MM.1S (cell line): ENCODE results near the gene NRGN.

Experiments
- CTCF ChIP-seq: fragments of 300-600 bp; sonication (generic); IDR thresholded peaks from 2 replicates; pipeline ENCODE4 v1.5.1; 2016; ENCODE audit warnings: antibody characterized with exemption, low read length, mixed read lengths
- EZH2 ChIP-seq: fragments of 300-600 bp; sonication (generic); optimal IDR thresholded peaks from 2 replicates; pipeline ENCODE3; 2017; ENCODE audit warnings: low read depth, mild to moderate bottlenecking, antibody characterized with exemption, low read length, mixed read lengths
- EZH2phosphoT487 ChIP-seq: fragments of 300-600 bp; sonication (generic); IDR thresholded peaks from 2 replicates; pipeline ENCODE4 v1.6.1; 2018; ENCODE audit warnings: antibody characterized with exemption, low read length

DNA sequence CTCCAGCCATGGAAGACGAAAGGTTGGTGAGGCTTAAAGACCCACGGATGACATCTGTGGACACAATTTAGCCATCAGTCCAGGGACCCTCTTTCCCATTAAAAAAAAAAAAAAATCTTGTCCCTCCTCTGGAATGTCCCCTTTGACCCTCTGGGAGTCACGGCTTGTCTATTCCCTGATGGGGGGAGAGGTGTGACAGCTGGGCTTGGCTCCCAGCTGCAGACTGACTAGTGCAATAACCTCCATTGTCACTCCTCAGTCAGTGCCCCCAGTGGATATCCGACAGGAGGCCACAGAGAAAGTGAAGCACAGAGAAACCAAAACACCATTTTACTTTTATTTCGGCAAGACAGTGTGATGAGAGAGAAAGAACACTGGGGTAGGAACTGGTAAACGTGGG, 15.0 kb downstream of the NRGN start:
- TF ChIP-seq CTCF (no peak), EZH2phosphoT487 (no peak), EZH2 (no peak)
